Fibroblast of lung (primary cell): ENCODE results near the gene TSPAN9. TPM values are rescaled to one million over a fixed set of nuclear protein-coding genes. Genes with fewer than 3 reads are reported as not detected.

Experiments
- DNase-seq, 2 donors: peaks; one replicate each; pipeline versions ENCODE4 v3.0.0 to v3.0.0-alpha.2; 2010; ENCODE audit warnings: low read depth in 2 of 2
- H2AFZ ChIP-seq: 2 replicates; pipeline ENCODE4 v1.5.1; 2012; ENCODE audit warnings: low read length, control low read depth, inconsistent platforms
- H3K27ac ChIP-seq: 2 replicates; pipeline ENCODE4 v1.5.1; 2011; ENCODE audit warnings: low read length, control low read depth; ENCODE audit not compliant: insufficient read depth
- H3K27me3 ChIP-seq: 2 replicates; pipeline ENCODE4 v1.5.1; 2011; ENCODE audit warnings: mild to moderate bottlenecking, low read length; ENCODE audit not compliant: control insufficient read depth, insufficient read depth
- H3K36me3 ChIP-seq: 2 replicates; pipeline ENCODE4 v1.5.1; 2011; ENCODE audit warnings: low read length; ENCODE audit not compliant: control insufficient read depth, insufficient read depth
- H3K4me1 ChIP-seq: 2 replicates; pipeline ENCODE4 v1.5.1; 2011; ENCODE audit warnings: low read length; ENCODE audit not compliant: control insufficient read depth, insufficient read depth; ENCODE audit errors: extremely low read depth
- H3K4me2 ChIP-seq: 2 replicates; pipeline ENCODE4 v1.5.1; 2011; ENCODE audit warnings: low read length, control low read depth; ENCODE audit not compliant: insufficient read depth; ENCODE audit errors: extremely low read depth
- H3K4me3 ChIP-seq, 4 experiments: fragments of 200-600 bp in 1 of 4; sonication (generic) in 1 of 4; replicated peaks in 1 of 4; 2 replicates each; pipeline ENCODE4 v1.5.1; 2011 to 2016; ENCODE audit warnings: low read length in 4 of 4, low read depth in 3 of 4, mild to moderate bottlenecking in 3 of 4, control low read depth in 2 of 4, inconsistent platforms in 1 of 4, mixed read lengths in 1 of 4; ENCODE audit not compliant: insufficient read depth in 1 of 4; ENCODE audit errors: control extremely low read depth in 1 of 4
- H3K79me2 ChIP-seq: 2 replicates; pipeline ENCODE4 v1.5.1; 2012; ENCODE audit warnings: mild to moderate bottlenecking, low read length, inconsistent platforms; ENCODE audit not compliant: control insufficient read depth, insufficient read depth
- H3K9ac ChIP-seq: 2 replicates; pipeline ENCODE4 v1.5.1; 2011; ENCODE audit warnings: mild to moderate bottlenecking, low read length, control low read depth; ENCODE audit not compliant: insufficient read depth
- H3K9me3 ChIP-seq: 2 replicates; pipeline ENCODE4 v1.5.1; 2012; ENCODE audit warnings: low read depth, low read length; ENCODE audit not compliant: control insufficient read depth, insufficient read depth
- H4K20me1 ChIP-seq: 2 replicates; pipeline ENCODE4 v1.5.1; 2011; ENCODE audit warnings: low read length; ENCODE audit not compliant: control insufficient read depth, insufficient read depth; ENCODE audit errors: extremely low read depth
- EZH2 ChIP-seq: IDR thresholded peaks from 2 replicates; pipeline ENCODE4 v1.5.1; 2012; ENCODE audit warnings: low read length, control low read depth, mild to moderate bottlenecking; ENCODE audit errors: missing control alignments
- polyA plus RNA-seq, 2 donors: library from polyadenylated mRNA; depleted of rRNA in 1 of 2; stranded (reverse) in 1 of 2; unstranded in 1 of 2; fragments of >200 nt; gene quantifications; 2 replicates each; pipeline ENCODE4 v1.2.1, GENCODE V29; 2011 to 2012; ENCODE audit warnings: missing spikeins in 1 of 2
- total RNA-seq: library from RNA; depleted of rRNA; stranded (reverse); fragments of >200 nt; gene quantifications from 2 replicates; pipeline ENCODE4 v1.2.1, GENCODE V29; 2014
- TF ChIP-seq, protein P1 (sequence below), 2 donors: IDR thresholded peaks in 1 of 2; conservative IDR thresholded peaks in 1 of 2; 1 replicate in 1 of 2; 2 replicates in 1 of 2; pipeline ENCODE4 v1.5.1; 2011 to 2012; ENCODE audit warnings: low read length in 2 of 2, control low read depth in 1 of 2, inconsistent platforms in 1 of 2, low read depth in 1 of 2, mild to moderate bottlenecking in 1 of 2

TSPAN9 gene
- total and polyA plus RNA-seq, 2 donors (not counting 1 experiment from before 2014, with no cell fraction given), result 31.1 to 35.2 TPM

DNA sequence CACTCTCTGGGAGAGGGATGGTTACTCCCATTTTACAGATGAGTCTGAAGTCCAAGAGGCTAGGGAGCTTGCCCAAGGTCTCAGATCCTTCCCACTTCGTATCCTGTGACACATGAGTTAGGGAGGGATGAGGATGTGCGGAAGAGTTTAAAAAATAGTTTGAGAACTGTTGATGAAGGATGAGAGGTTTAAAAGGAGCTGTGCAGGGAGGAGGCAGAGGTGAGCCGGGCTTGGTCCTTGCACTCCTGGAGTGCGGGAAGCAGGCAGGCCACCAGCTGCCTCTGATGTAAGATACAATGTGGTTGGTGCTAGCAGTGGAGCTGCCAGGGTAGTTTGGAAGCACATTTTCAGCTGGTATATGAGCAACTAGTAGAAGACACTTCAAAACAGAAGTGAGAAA, 46.5 kb downstream of the TSPAN9 start:
- Histone ChIP-seq H2AFZ (no peak overlapping the region), H4K20me1 (no peaks in the 10 kb centered on the region), H3K27me3 (no peaks in the 10 kb centered on the region), H3K79me2 (no peaks in the 10 kb centered on the region), H3K4me1 (peaks cover 15% of the 10 kb centered on the region), H3K9ac (no peak overlapping the region), H3K9me3 (no peaks in the 10 kb centered on the region), H3K36me3 (no peaks in the 10 kb centered on the region), H3K27ac (no peak overlapping the region), H3K4me2 (no peak overlapping the region), H3K4me3 (no peak overlapping the region)
- TF ChIP-seq, protein P1, sequence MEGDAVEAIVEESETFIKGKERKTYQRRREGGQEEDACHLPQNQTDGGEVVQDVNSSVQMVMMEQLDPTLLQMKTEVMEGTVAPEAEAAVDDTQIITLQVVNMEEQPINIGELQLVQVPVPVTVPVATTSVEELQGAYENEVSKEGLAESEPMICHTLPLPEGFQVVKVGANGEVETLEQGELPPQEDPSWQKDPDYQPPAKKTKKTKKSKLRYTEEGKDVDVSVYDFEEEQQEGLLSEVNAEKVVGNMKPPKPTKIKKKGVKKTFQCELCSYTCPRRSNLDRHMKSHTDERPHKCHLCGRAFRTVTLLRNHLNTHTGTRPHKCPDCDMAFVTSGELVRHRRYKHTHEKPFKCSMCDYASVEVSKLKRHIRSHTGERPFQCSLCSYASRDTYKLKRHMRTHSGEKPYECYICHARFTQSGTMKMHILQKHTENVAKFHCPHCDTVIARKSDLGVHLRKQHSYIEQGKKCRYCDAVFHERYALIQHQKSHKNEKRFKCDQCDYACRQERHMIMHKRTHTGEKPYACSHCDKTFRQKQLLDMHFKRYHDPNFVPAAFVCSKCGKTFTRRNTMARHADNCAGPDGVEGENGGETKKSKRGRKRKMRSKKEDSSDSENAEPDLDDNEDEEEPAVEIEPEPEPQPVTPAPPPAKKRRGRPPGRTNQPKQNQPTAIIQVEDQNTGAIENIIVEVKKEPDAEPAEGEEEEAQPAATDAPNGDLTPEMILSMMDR (conservative IDR thresholded peaks at IDR 0.05 in 1 of 2, IDR thresholded peaks at IDR 0.05 in 1 of 2; ENCODE audit: low read depth in 1 of 2, low read length in 2 of 2), result no peak
- peak in 1 of 2 donors; percentile 52 for DNase-seq

DNA sequence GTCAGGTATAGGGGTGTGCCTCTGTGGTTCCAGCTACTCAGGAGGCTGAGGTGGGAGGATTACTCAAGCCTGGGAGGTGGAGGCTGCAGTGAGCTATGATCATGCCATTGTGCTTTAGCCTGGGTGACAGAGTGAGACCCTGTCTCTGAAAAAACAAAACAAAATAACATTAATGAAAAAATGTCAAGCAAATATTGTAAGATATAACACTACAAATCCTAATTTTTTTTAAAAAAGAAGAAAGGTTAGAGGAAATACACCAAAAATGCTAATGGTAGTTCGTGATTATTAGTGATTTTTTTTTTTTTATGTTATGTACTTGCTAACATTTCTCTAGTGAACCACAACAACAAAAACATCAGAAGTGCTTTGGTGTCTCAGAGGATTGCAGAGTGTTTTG, 47.7 kb downstream of the TSPAN9 start:
- no peak overlapping the region for H3K4me3 ChIP-seq
- no peaks in the 10 kb centered on the region for H3K9me3 ChIP-seq
- DNase-seq, result no peak
- peaks cover 18% of the 10 kb centered on the region for H3K4me1 ChIP-seq
- H2AFZ ChIP-seq, result no peak overlapping the region
- no peak for TF ChIP-seq EZH2
- TF ChIP-seq, protein P1 (conservative IDR thresholded peaks at IDR 0.05 in 1 of 2, IDR thresholded peaks at IDR 0.05 in 1 of 2; ENCODE audit: low read depth in 1 of 2, low read length in 2 of 2), result no peak
- no peak overlapping the region for H3K9ac ChIP-seq
- H4K20me1 ChIP-seq, result no peaks in the 10 kb centered on the region
- H3K4me2 ChIP-seq, result no peak overlapping the region
- no peaks in the 10 kb centered on the region for H3K36me3 ChIP-seq
- H3K27me3 ChIP-seq, result no peaks in the 10 kb centered on the region
- H3K79me2 ChIP-seq, result no peaks in the 10 kb centered on the region
- H3K27ac ChIP-seq, result no peak overlapping the region

DNA sequence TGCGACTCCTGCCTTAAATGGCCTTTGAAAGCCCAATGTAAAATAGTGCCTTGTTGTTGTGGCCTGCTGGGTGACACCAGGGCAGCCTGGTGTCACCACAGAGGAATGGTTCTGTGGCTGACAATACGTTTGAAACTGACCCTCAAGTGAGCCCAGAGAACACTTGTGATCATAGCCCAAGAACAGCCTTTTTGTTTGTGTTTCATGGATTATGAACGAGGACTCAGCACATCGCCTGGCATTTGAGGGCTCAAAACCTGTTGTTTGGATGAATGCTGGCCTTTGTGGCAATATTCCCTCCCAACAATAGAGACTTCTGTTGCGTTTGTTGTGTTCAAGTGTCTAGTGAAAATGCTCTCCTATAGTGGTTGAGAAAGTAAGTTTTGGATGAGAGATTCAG, 48.5 kb downstream of the TSPAN9 start:
- Histone ChIP-seq H3K9ac (no peak overlapping the region), H3K36me3 (no peaks in the 10 kb centered on the region), H4K20me1 (no peaks in the 10 kb centered on the region), H3K4me3 (no peak overlapping the region), H3K9me3 (no peaks in the 10 kb centered on the region), H2AFZ (no peak overlapping the region), H3K27ac (no peak overlapping the region), H3K79me2 (no peaks in the 10 kb centered on the region), H3K4me1 (peaks cover 18% of the 10 kb centered on the region), H3K4me2 (no peak overlapping the region), H3K27me3 (no peaks in the 10 kb centered on the region)
- no peak for DNase-seq
- no peak for TF ChIP-seq EZH2
- TF ChIP-seq, protein P1 (conservative IDR thresholded peaks at IDR 0.05 in 1 of 2, IDR thresholded peaks at IDR 0.05 in 1 of 2; ENCODE audit: low read depth in 1 of 2, low read length in 2 of 2), result no peak
